Islet of Langerhans (tissue), 1 donor: ENCODE results near the gene CD8B2.
"Not testable (repeated sequence)": the region's sequence is repeated elsewhere in the genome, so short reads cannot be mapped to it uniquely, and the experiment has no call there.

ENCODE experiments used
- FAIRE-seq: peaks from one replicate; lab custom pipeline; 2011; peaks lifted over from hg19 to GRCh38; lab: Jason Lieb, UNC

The CD8B2 gene

DNA sequence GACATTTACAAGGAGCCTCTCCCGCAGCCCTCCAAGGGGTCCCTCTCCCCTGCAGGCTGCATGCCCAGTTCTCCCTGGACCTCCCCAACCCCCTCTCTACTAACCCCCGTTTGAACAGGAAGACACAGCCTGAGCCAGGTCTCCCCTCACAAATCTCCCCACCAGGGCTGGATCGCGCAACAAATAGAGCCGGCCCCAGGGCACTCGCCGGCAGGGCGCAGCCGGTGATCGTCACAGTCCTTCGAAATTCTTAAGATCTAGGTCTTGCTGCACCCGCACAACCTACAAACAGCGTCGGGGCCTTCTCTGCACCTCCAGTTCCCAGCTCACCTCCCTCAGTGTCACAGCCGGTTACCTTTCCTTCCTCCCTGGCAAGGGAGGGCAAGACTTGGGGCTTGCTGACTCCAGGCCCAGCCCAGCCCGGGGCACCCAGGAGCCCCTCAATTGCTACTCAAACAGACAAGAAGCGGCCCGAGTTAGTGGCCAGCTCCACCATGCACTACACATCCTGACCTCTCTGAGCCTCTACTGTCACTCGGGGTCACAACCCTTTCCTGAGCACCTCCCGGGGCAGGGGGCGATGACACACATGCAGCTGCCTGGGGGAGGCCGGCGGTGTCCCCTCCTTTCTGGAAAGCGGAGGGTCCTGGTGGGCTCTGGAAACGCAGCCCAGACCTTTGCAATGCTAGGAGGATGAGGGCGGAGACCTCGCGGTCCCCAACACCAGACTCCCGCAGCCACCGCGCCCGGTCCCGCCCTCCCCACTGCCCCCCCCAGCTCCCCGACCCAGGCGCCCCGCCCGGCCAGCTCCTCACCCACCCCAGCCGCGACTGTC is at the start of gene CD8B2:
Gene CD8B2, plus strand, starts transcription at position 814 of the 835 bp plus-strand sequence. CDS start 63 bp downstream, outside the sequence.
- not testable (repeated sequence) for FAIRE-seq

DNA sequence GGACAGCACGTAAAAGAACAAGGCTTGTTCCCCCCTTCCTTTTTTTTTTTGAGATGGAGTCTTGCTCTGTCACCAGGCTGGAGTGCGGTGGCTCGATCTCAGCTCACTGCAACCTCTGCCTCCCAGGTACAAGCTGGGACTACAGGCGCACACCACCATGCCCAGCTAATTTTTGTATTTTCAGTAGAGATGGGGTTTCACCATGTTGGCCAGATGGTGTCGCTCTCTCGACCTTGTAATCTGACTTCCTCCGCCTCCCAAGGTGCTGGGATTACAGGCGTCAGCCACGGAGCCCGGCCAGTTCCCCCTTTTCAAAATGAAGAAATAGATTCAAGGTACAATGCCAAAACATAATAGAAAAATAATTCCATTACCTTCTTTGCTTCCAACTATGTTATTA is 25.3 kb upstream of the CD8B2 start:
- not testable (repeated sequence) for FAIRE-seq

DNA sequence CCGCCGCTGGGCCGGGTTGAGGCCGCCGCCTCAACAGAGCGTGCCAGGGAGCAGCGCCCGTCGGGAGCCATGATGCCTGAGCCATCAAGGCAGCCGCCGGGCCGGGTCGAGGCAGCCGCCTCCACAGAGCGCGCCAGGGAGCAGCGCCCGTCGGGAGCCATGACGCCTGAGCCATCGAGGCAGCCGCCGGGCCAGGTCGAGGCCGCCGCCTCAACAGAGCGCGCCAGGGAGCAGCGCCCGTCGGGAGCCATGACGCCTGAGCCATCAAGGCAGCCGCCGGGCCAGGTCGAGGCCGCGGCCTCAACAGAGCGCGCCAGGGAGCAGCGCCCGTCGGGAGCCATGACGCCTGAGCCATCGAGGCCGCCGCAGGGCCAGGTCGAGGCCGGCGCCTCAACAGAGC is 19.6 kb upstream of the CD8B2 start:
- FAIRE-seq = not testable (repeated sequence)

DNA sequence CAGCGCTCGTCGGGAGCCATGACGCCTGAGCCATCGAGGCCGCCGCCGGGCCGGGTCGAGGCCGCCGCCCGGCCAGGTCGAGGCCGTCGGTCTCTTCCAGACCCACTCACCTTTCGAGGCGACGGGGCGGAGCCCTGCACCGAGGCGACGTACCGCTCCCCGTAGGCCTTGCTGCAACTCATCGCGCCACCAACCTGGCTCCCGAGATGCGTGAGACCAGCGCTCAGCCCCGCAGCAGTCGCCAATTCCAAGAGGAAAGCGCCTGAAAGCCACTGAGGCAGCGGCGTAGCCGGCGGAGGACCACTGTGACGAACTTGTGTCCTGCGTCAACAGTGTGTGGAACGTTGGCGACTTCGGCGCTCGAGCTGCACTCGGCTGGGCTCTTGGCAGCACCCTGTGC is 19.1 kb upstream of the CD8B2 start, which contains the start of gene RGPD3:
Gene RGPD3, minus strand, starts transcription at position 307 of the 400 bp plus-strand sequence. Its CDS starts 125 bp downstream, at position 182.
- FAIRE-seq = not testable (repeated sequence)

DNA sequence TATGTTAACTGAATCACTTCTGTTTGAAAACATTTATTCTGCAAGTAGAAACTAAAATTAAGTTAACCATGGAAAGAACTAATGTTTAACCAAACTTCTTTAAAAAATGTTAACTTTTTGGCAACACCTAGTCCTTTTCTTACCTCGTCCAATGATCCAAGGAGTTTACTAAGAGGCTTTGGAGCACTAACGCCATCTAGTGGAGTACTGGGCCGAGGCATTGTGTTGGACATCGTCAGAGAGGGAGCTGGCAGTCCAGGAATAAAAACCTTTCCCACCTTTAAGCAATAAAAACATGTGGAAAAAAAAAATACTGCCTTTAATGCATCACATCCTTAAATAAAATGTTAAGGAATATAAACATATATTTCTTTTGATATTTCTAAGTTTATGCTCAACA is 16.5 kb upstream of the CD8B2 start:
- not testable (repeated sequence) for FAIRE-seq

DNA sequence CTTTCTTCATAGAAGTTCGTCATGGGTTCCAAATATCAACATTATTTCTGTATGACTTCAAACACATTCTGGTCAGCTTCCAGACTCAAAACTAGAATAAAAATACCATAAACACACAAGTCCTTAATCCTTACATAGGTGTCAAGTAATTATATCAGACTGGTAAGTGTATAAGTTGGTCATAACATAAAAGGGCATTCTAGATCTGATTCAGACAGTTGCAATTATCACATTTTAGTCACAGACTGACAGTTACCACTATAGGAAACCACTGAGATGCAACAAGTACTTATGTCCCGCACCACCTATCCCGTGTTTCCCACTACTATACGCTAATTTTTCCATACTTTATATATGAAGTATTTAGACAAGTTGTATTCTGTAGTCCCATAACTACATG is 9.5 kb upstream of the CD8B2 start:
- FAIRE-seq = not testable (repeated sequence)

DNA sequence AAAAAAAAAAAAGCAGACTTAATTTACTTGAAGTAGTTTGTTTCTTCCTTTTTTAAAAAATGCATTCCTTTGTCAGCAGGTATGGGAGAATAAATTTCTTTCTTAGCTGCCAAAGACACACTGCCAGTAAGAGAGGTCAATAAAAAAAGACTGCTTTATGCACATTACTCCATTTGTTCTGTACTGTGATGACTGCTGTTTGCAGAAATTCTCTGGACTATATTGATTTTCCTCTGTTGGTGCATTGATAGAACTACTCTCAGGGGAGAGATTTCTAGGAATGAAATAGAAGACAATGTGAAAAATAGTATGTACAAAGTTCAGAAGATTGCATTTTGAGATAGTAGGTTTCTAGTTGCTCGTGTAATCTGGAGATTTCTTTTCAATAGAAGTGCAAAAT is 7.6 kb upstream of the CD8B2 start:
- FAIRE-seq = not testable (repeated sequence)

DNA sequence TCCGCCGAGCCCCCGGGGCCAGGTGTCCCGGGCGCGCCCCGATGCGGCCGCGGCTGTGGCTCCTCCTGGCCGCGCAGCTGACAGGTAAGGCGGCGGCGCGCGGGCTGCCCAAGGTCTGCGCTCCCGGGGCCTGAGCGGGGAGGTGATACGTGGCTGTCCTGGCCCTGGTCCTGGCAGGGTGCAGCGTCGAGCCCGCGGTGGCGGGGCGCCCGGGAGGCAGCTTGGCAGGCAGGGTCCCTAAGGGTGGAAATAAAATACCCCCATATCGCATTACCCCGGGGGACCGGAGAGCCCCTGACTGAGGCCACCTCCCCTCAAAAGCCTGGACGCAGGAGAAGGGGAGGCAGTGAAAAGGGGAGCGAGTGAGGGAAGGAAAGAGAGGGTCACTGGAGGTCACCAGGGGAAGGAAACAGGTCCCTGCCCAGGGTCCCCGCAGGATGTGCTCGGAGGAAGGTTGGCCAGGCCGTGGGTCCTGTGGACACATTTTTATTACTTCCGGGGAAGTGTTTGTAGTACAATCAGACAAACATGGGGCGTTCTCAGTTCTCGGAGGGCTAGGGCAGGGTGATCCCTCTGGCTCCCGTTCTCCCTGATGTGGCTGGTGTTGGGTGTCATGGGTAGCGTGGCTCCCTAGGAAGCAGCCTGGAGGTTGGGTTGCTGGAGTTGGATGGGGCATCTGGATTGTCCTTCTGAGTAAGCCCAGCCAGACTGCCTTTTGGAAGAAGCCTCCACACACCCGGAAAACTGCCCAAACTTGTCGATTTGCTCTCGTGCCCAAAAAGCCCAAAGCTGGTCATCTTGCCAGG is 425 bp downstream of the CD8B2 start:
- FAIRE-seq = not testable (repeated sequence)

DNA sequence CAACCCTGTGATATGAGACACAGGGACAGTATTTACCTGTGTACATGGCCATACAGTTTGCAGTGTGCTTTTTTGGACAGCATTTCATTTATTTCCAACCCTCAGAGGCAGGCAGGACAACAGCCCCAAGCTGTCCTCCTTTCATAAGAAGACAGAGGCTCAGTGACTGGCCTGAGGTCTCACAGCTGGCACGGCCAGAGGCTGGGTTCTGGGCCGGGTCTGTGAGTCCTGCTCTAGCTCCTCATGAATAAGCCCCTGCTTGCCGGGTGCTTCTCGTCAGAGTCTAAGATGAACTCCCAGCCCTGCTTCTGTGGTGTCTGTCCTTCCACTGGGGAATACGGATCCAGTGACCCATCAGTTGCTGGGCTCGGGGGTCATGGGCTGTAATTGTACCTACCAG is 2.5 kb downstream of the CD8B2 start:
- not testable (repeated sequence) for FAIRE-seq

DNA sequence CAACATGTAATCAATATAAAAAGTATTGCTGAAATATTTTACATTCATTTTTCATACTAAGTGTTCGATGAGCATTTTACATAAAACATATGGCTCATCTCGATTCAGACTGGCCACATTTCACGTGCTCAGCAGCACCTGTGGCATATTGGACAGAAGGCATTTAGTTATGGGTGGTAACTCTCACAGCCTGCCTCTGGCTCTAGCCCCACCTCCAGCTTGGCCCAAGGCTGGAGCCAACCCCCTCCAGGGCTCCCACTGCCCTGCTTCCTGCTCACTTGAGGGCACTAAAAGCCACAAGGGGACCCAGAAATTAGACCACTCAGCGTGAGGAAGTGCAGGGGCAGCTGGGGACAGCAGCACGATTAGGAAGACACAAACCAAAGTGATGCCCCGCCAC is 5.2 kb downstream of the CD8B2 start:
- FAIRE-seq = not testable (repeated sequence)

DNA sequence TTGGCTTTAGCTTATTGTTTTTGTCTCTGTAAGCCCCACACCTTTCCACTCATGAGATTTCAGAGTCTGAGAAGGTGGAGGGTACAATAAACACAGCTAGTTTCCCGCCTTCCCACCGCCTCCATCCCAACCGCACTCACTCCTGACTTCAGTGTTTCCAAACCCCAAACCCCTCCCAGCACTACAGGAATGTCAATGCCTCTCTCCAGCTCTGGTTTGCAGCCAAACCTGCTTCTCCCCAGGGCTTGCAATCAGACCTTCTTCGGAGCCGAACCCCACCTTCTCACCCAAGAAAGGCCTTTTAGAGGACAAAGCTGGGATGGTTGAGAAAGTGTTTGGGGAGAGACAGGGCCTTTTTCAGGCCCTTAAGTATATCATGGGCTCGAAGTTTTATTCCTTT is 5.7 kb downstream of the CD8B2 start:
- not testable (repeated sequence) for FAIRE-seq

DNA sequence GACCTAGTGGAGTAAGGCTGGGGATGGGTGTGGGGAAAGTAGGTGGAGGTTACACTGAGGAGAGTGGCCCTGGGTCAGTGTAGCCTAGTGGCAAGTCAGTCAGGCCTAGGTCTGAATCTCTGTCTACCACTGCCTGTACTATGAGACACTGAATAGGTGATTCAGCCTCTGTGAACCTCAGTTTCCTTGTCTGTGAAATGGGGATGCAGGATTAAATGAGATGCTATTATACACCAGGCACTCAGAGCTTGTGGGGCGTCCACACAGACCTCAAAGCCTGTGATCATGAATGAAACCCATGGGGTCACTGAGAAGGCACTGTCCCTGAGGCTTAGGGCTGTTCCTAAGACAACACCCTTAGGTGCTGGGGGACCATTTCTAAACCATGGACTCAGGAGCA is 11.4 kb downstream of the CD8B2 start:
- not testable (repeated sequence) for FAIRE-seq

DNA sequence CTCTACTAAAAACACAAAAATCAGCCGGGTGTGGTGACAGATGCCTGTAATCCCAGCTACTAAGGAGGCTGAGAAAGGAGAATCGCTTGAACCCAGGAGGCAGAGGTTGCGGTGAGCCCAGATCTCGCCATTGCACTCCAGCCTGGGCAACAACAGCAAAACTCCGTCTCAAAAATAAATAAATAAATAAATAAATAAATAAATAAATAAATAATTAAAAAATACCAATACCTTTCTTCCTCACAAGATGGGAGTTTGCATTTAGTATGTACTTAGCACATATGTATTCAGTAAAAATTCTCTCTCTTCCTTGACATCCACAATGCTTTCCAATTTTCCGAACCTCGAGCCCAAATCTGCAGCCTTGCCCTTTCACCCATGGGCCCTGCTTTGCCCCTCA is 13.2 kb downstream of the CD8B2 start:
- not testable (repeated sequence) for FAIRE-seq

DNA sequence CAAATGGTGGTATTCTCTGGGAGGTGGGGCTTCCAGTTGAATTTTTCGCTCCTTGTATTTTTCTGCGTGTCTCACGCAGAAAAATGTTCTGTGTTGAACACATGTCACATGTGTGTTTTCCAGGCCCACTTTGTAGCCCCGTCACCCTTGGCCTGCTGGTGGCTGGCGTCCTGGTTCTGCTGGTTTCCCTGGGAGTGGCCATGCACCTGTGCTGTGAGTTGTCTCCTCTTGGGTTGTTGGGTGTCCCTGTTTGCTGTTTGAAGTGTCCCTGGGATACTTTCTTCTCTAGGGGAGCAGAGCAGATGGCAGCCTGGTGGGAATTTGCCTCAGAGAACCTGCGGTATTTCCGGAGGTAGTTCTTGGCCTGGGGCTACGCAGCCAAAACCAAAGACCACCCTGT is 15.2 kb downstream of the CD8B2 start:
- FAIRE-seq = not testable (repeated sequence)

DNA sequence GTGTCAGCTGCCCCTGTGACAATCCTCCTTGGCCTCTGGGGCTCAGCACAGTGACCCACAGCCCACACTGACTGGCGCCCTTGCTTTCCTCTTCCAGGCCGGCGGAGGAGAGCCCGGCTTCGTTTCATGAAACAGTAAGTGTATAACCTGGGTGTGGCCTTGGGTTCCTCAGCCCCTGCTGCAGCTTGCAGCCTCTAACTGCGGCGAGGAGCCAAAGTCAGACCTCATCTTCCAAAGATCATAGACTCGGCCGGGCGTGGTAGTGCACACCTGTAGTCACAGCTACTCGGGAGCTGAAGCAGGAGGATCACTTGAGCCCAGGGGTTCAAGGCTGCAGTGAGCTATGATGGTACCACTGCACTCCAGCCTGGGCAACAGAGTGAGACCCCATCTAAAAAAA is 17.0 kb downstream of the CD8B2 start:
- not testable (repeated sequence) for FAIRE-seq

DNA sequence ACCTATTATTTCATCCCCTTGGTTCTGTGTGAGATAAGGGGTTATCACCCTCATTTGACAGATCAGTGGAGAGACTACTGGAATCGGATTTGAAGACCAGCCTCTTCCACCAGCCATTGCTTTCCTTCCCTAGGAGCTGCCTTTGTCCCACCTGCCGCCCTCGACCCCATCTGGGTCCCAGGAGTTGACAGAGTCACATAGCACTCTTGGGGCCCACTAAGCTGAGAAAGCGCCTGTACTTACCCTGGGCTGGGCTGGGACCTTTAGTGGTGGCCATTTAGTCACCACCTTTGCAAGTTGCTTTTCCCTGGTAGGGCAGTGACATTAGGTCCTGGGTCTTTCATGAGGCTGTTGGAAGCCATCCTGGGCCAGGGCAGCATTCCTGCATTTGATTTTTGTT is 17.6 kb downstream of the CD8B2 start:
- FAIRE-seq = not testable (repeated sequence)

DNA sequence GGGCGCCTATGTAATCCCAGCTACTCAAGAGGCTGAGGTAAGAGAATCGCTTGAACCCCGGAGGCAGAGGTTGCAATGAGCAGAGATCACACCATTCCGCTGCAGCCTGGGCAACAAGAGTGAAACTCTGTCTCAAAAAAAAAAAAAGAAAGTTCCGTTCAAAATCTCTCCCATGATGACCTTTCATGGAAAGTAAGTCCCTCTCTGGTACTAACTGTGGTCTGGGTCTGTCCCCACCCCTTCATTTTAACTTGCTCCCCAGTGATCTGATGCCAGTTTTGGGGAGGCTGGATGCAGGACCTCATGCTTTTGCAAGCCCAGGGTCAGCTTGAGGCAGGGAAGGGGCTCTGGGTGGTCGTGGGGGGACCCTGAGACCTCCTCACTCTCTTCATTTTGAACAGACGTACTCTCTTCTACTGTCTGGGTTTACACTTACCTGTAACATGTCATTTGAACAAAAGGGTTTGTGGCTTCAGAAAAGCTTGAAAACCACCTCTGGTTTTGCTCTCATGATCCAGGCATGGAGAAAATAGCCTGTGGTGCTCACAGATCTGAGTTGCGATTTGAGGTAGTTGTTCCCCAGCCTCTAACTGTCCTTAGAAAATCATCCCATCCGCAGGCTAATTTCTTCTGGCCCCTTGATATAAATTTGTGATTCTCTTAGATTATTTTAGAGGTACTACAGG is 19.0 kb downstream of the CD8B2 start:
- FAIRE-seq = not testable (repeated sequence)

DNA sequence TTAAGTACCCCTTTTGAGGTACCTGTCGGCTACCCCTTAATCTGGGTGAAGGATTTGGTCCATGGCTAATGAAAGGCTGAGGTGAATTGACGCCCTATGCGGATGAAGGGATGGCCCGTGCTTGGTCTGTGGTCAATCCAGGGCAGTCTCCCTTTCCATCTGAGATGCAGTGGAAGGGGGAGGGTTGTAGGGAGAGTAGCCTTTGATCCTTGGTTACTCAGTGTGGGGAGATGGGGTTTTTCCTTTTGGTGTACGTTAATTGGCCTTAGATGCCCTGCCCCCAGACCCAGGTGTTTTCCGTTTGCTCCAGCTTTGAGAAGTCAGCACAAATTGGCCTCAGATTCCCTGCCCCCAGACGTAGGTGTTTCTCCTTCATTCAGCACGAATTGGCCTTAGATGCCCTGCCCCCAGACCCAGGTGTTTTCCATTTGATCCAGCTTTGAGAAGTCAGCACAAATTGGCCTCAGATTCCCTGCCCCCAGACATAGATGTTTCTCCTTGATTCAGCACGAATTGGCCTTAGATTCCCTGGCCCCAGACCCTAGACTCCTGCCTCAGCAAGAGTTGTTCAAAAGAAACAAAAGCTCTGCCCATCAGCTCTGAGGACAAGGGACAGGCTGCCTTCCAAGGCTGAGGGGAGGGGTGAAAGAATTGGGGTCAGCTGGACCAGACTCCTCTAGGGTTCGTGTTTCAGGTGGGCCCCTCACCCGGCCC is 21.7 kb downstream of the CD8B2 start:
- FAIRE-seq = not testable (repeated sequence)

DNA sequence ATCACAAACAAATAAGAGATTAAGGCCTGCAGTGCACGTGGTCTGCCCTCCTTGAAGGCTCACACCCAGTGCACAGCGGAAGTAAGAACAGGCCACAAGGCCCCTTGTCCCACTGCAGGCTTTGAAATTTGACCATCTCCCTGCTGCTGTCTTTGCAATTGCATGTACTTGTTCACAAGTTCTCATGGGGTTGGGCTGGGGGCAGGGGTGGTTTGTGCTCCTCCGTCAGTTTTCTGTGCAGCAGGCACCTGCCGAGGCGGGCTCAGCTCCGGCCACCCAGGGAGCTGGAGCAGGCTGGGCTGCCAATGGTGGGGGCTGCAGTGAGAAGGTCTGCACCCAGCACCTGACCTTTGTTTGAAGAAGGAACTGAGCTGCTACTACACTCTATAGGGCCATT is 22.2 kb downstream of the CD8B2 start:
- FAIRE-seq = not testable (repeated sequence)

DNA sequence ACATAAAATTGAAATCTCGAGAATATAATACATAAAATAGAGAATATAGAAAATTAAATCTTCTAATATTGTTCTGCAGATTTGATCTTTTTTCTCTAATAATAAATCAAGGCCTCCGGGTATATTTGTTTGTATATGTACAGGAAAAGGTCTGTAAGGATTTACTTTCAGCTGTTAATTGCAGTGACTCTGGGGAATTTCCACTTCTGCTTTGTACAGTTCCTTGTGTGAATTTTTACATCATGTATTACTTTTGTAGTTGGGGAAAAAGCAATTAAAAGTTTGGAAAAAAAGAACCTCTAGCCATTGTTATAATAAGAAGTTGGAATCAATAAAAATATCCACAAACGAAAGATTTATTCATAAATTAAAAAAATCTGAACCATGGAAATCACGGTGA is 23.6 kb downstream of the CD8B2 start:
- not testable (repeated sequence) for FAIRE-seq

DNA sequence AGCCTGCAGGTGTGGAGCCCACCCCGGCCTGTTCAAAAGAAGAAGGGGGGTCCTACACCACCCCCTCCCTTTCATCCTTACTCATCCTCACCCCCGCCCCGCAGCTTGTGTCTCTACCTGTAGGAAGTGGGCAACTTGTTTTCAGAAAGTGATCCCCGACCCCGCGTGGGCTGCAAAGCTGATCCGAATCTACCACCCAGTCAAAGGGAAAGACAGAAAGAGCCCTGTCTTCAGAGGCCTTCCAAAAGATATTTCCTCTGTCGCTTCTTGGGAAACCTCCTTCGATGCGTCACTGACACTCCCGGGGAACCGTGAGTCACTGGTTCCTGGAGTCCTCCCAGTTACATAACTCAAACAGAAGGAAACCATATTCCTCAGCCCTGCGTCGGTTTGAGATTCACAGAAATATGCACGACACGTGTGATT is 24.3 kb downstream of the CD8B2 start:
- FAIRE-seq = not testable (repeated sequence)

DNA sequence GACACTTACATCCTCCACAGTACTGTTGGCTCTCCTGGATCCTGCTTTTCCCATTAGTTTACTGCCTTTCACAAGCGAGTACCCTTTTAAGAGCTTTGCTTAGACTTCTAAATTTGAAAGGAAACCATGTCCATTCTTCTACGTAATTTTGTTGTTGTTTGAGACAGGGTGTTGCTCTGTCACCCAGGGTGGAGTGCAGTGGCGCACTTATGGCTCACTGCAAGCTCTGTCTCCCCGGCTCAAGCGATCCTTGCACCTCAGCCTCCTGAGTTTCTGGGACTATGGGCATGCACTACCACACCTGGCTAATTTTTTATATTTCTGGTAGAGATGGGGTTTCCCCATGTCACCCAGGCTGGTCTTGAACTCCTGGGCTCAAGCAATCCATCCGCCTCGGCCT is 24.8 kb downstream of the CD8B2 start:
- not testable (repeated sequence) for FAIRE-seq
